Endothelial cell of umbilical vein (primary cell): ENCODE data around the gene NELFB.
"Not testable (repeated sequence)": the region's sequence is repeated elsewhere in the genome, so short reads cannot be mapped to it uniquely, and the experiment has no call there.

Experiments
- CTCF ChIP-seq, 2 donors: IDR thresholded peaks; 1 replicate in 1 of 2; 2 replicates in 1 of 2; pipeline ENCODE4 v1.5.1; 2011; ENCODE audit warnings: low read length in 2 of 2, mild to moderate bottlenecking in 2 of 2, moderate library complexity in 2 of 2, control low read depth in 1 of 2, inconsistent platforms in 1 of 2, low read depth in 1 of 2; ENCODE audit not compliant: insufficient read depth in 1 of 2; ENCODE audit errors: extremely low read depth in 1 of 2
- EZH2 ChIP-seq: IDR thresholded peaks from 2 replicates; pipeline ENCODE4 v1.6.1; 2012; ENCODE audit warnings: borderline replicate concordance, low read depth, mild to moderate bottlenecking, moderate library complexity, low read length, inconsistent platforms; ENCODE audit not compliant: severe bottlenecking
- FOS ChIP-seq: IDR thresholded peaks from 2 replicates; pipeline ENCODE4 v1.6.1; 2011; ENCODE audit warnings: mild to moderate bottlenecking, low read length, moderate library complexity, borderline replicate concordance; ENCODE audit not compliant: insufficient read depth

GRCh38 chr9:137262173-137262908 is 7.2 kb downstream of the NELFB start:
- TF ChIP-seq CTCF (IDR thresholded peaks at IDR 0.05; ENCODE audit: extremely low read depth in 1 of 2, insufficient read depth in 1 of 2, low read depth in 1 of 2, low read length in 2 of 2): peak; percentile 27 to 30
- TF ChIP-seq FOS, EZH2: not testable (repeated sequence)
